C4-2B (cell line): ENCODE measurements around the gene ACAD10.

Experiments
- CTCF ChIP-seq: fragments of 450-650 bp; conservative IDR thresholded peaks from 2 replicates; pipeline ENCODE4 v1.5.1; 2017; ENCODE audit warnings: mild to moderate bottlenecking
- ZFX ChIP-seq: fragments of 450-650 bp; IDR thresholded peaks from 2 replicates; pipeline ENCODE4 v1.6.1; 2017

- no peak for TF ChIP-seq CTCF
- no peak for TF ChIP-seq ZFX
Measured at GRCh38 chr12:111728795-111729194, 42.9 kb downstream of the ACAD10 start.
